ENCODE results near the gene PRX.
"Not testable (repeated sequence)": the region's sequence is repeated elsewhere in the genome, so short reads cannot be mapped to it uniquely, and the experiment has no call there.

Gene PRX

GRCh38 chr19:40433391-40434216 is 20.4 kb upstream of the PRX start:
- DNase-seq, result peak; percentile 89

GRCh38 chr19:40432760-40433159 is 19.6 kb upstream of the PRX start:
- not testable (repeated sequence) for DNase-seq

DNA sequence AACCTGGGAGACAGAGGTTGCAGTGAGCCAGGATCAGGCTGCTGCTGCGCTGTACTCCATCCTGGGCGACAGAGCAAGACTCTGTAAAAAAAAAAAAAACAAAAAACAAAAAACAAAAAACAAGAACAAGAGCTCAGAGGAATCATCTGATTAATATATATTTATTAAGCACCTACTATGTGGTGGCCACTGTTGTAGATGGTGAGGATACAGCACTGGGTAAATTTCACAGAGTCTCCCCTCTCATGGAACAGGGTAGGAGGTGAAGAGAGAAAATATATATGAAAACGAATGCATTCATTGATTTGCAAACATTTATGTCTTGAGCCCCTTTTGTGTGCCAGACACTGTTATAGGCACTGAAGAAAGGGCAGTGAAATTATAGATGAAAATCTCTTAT is 18.5 kb upstream of the PRX start:
- DNase-seq, result no peak

DNA sequence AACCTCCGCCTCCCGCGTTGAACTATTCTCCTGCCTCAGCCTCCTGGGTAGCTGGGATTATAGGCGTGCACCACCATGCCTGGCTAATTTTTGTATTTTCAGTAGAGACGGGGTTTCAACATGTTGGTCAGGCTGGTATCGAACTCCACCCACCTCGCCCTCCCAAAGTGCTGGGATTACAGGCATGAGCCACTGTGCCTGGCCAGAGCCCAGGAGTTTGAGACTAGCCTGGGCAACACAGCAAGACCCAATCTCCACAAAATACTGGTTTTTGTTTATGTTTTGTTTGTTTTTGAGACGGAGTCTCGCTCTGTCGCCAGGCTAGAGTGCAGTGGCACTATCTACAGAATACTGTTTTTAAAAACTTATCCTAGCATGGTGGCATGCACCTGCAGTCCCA is 17.1 kb upstream of the PRX start:
- not testable (repeated sequence) for DNase-seq

GRCh38 chr19:40428197-40428596 is 15.0 kb upstream of the PRX start:
- DNase-seq, result not testable (repeated sequence)

DNA sequence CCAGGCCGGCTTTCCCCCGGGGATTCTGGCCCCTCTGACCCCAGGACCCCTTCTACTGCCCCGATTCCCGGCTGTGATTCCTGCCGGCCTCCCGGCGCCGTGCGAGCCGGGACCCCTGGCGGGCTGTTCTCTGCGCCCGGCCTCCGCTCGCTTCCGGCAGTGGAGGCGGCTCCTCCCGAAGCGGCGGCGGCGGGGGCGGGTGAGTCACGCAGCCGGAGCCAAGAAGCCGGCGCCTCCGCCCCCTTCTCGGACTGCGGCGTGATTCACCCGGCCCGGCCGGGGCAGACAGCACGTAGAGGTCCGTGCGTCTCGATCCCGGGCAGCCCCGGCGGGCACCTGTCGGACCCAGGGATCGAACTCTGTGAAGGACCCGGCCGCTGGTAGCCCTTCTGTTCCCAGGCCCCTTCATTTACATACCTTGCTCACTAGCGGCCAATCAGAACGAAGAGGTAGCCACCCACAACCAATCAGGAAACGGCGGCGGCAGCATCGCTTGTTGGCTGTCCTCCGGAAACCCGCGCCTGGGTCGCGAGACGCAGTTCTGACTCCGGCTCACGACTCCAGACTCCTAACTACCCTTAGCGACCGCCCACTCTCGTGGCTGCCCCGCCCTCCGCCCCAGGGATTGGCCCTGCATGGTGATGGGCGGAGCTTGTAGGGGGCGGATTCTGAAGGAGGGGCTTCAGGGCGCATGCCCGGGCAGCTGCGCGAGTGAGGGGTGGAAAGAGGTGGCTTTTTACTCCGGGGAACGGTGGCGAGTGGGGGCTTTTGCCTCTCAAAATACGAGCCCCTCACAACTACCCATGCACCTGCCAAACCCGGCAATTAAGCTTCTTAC is 12.5 kb upstream of the PRX start, which contains the start of gene SERTAD1:
TSS of gene SERTAD1 (minus strand) at position 543 of the 838 bp plus-strand sequence. CDS start 2,446 bp downstream, outside the sequence.
- DNase-seq, result peak; percentile 100

DNA sequence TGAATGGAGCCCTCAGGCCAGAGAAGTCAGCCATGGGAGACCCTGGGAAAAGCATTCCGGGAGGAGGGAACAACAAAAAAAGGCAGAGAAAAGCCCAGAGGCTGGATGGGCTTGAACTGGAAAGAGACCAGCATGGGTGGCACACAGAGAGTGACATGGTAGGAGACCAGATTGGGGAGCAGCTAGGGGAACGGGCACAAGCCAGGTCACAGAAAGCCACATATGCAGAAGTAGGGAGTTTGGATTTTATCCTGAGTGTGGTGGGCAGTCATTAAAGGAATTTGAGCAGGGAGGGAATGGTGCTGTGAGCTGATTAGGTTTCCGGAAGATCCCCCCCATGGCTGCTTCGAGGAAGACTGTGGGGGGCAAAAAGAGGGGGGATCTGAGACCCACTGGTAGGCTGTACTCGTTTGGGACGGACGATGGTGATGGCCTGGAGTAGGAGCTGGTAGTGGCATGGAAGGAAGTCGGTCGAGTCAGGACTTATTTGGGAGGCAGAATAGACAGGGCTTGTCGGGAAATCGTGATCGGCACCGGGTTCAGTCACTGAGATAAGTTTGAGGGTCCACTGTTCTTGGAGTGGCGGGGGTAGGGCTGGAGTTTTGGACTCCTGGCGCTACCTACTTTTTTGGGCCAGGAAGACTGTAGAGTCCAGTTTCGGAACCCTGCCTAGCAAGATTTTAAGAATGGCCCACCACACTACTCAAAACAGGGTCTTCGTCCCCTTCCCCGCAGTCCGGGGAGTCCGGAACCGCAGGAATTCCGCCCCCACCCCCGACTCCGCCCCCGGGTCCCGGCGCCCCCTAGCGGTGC is 11.7 kb upstream of the PRX start:
- peak; percentile 73 for DNase-seq

GRCh38 chr19:40423938-40424337 is 10.8 kb upstream of the PRX start:
- no peak for DNase-seq

DNA sequence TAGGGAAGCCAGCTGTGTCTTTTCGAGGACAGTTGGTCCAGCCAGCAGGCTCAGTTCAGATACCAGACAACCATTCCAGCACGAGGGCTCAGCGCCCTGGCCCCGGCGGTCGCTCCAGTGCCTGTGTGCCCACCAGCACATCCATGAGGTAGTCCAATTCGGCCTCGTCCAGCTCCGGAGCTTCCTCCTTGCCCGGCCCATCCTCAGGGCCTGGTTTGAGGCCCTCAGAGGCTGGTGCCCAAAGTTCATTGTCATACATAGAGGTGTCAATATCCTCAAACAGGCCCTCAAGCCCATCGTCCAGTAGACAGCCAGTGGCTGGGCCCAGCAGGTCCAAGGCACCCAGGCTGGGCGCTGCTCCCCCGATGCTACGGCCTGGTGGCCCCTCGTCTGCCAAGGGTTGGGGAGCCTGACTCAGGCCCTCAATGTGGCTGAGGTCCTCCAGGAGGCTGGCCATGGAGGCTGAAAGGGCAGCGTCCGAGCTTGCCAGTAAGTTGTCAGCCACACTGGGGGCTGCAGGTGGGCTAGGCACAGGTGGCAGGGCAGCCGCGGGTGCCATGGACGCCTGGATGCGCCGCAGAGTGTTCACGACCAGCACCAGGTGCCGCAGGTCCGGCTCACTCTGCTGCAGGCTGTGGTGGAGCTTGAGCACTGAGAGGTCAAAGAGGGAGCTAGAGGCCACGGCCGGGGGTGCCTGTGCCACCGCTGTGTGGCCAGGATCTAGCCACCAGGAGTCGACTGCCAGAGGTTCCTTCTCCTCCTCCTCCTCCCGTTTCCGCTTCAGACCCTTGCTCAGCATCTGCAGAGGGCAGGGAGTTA is 9.8 kb upstream of the PRX start:
- no peak for DNase-seq

DNA sequence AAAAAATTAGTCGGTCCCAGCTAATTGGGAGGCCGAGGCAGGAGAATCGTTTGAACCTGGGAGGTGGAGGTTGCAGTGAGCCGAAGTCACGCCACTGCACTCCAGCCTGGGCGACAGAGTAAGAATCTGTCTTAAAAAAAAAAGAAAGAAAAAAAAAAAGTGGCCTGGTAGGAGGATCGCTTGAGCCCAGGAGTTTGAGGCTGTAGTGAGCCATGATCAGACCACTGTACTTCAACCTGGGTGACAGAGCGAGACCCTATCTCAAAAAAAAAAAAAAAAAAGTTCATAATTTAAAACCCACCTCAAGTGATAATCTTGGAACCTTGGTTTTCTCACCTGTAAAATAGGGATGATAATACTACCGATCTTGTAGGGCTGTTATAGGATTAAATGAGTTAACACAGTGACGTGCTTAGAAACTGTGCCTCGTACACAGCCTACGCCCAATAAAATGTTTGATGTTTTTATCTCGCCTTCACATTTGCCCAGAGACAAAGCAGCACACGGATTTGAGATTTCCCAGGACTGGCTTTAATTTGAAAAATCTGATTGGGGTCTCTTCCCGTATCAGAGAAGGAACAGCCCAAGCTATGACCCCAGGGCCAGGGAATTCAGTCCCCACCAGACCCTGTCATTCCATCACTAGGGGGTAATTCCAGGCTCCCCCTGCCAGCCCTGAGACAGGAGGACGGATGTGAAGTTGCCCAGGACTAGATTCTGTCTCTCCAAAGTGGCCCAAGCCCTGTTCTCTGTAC is 9.0 kb upstream of the PRX start:
- no peak for DNase-seq

DNA sequence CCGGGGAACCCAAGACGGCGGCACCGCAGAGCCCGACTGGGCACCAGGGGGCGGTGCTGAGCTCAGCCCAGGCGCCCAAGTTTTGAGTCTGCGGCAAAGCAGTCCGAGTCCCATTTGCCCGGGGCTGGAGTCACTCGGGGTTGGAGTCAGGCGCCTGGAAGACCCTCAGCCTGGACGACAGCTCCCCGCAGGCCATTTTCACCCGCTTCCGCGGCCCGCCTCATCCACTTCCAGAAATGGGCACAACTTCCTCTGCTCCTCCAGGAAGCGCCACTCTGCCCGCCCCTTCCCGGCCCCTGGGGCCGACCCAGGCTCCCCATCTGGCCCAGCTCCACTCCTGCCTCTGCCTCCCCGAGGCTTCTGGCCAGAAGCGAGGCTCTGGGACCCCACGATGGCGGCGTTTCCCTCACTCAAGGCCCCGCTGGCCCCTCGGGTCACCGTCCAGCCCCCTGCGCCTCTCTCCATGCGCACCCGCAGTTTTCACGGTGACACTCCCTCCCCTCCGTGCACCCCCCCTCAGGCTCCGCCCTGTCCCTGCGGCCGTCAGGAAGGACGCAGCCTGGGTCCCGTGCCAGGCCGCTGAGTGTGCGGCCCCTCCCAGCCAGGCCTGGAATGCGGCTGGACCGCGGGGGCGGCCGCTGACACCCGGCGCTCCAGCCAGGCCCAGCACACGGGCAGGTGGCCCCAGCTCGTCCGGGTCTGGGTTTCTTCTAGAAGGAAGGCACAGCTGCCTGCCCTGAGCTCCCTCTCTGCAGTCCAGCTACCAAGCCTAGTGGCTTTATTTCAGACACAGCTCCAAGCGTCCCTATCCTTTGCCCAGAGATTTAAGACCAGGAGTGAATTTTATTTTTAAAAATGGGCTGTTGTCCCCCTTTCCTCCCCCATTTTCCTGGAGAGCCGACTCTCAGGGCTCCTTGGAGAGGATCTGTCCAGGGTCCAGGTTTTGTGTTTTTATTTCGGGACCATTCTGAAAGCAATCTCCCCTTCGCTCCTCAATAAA is 7.9 kb upstream of the PRX start:
- DNase-seq, result peak; percentile 87

GRCh38 chr19:40420451-40420765 is 7.2 kb upstream of the PRX start:
- no peak for DNase-seq

GRCh38 chr19:40419780-40420179 is 6.6 kb upstream of the PRX start:
- no peak for DNase-seq

GRCh38 chr19:40419066-40419612 is 6.0 kb upstream of the PRX start:
- DNase-seq, result no peak

DNA sequence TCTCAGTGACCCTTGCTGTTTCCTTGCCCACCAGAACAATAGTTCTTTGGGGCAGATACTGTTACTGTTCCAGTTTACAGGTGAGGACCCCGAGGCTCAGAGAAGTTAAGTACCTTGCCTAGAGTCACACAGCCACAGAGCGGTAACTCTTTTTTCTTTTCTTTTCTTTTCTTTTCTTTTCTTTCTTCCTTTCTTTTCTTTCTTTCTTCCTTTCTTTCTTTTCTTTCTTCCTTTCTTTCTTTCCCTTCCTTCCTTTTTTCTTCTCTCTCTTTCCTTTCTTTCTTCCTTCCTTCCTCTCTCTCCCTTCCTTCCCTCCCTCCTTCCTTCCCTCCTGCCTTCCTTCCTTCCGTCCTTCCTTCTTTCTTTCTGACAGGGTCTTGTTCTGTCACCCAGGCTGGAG is 4.9 kb upstream of the PRX start:
- no peak for DNase-seq

DNA sequence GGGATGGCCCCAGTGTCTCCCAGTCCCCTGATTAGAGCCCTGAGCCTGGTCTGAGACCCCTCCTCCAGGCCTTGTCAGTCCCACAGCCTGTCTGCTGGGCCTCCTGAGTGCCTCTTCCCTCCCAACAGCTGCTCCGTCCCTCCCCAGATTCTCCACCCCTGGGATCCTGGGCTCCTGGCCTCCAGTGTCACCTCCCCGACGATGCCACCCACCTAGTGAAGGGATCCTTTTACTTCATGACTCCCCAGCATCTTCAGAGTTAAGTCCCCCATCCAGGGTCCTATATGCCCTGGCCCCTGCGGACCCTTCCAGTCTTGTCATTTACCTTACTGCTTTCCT is 4.4 kb upstream of the PRX start:
- no peak for DNase-seq

GRCh38 chr19:40416918-40417642 is 3.9 kb upstream of the PRX start:
- DNase-seq, result no peak

DNA sequence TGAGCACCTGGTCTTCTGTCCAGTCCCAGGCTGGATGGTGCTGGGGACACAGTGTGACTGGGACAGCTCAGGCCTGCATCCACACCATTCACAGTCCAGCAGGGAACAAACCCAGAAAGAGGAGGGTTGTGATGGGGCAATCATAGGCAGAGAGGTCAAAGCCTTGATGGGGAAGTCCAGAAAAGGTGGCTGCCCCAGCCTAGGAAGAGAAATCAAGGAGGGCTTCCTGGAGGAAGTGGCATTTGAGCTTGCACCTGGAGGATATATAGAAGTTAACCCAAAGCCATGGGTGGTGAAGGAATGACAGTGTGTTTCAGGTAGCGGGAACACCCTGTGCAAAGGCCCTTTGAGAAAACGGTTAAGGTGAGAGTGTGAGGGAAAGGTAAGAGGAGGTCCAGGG is 2.6 kb upstream of the PRX start:
- no peak for DNase-seq

All from midbrain (tissue), 1 donor.